Activated CD4-positive, alpha-beta T cell treated with anti-CD3 and anti-CD28 coated beads for 36 hours (primary cell): ENCODE data around the gene MICU1. TPM values are rescaled to one million over a fixed set of nuclear protein-coding genes. Genes with fewer than 3 reads are reported as not detected.
"Not testable (repeated sequence)": the region's sequence is repeated elsewhere in the genome, so short reads cannot be mapped to it uniquely, and the experiment has no call there.

ENCODE experiments used
- ATAC-seq: fragments of 200-7000 bp; cut with Tn5 transposase; one replicate; pipeline ENCODE4 v1.10.0; 2021; ENCODE audit warnings: mild to moderate bottlenecking, moderate library complexity
- CTCF ChIA-PET: fragments of 350-600 bp; sonication (Branson Sonifier 250); formaldehyde crosslinking; loops from one replicate; lab custom pipeline; 2021; ENCODE audit warnings: antibody characterized with exemption; lab: Charles Lee
- POLR2A ChIA-PET: fragments of 350-600 bp; sonication (Branson Sonifier 250); formaldehyde crosslinking; loops from one replicate; lab custom pipeline; 2021; ENCODE audit warnings: antibody characterized with exemption, inconsistent platforms; lab: Charles Lee
- DNase-seq: peaks from one replicate; pipeline ENCODE4 v3.0.0-alpha.2; 2020
- H3K27ac Mint-ChIP-seq: one replicate; pipeline ENCODE4 v1.8.0; 2021; ENCODE audit warnings: mixed read lengths
- H3K27me3 Mint-ChIP-seq: one replicate; pipeline ENCODE4 v1.8.0; 2021; ENCODE audit warnings: mixed read lengths
- H3K36me3 Mint-ChIP-seq: one replicate; pipeline ENCODE4 v1.8.0; 2021; ENCODE audit warnings: low read depth, mixed read lengths
- H3K4me1 Mint-ChIP-seq: one replicate; pipeline ENCODE4 v1.8.0; 2021; ENCODE audit warnings: mixed read lengths
- H3K4me3 Mint-ChIP-seq: one replicate; pipeline ENCODE4 v1.8.0; 2021; ENCODE audit warnings: mild to moderate bottlenecking, moderate library complexity, mixed read lengths
- H3K9me3 Mint-ChIP-seq: one replicate; pipeline ENCODE4 v1.8.0; 2021; ENCODE audit warnings: low read depth, mixed read lengths
- intact Hi-C, 2 experiments: fragments of 100-400 bp; cut with DNase I in 1 of 2; cut with micrococcal nuclease in 1 of 2; formaldehyde crosslinking; loops; one replicate each; pipeline versions ENCODE4 v1.14.2 to v1.15.1; 2022 to 2024; cut with DNase I, micrococcal nuclease
- total RNA-seq, 2 experiments: library from RNA; stranded (reverse); gene quantifications; one replicate each; pipeline ENCODE4 v1.2.3, GENCODE V29; 2021

MICU1 gene
- total RNA-seq, 2 experiments from 2014 or later: 41.0 to 51.5 TPM

DNA sequence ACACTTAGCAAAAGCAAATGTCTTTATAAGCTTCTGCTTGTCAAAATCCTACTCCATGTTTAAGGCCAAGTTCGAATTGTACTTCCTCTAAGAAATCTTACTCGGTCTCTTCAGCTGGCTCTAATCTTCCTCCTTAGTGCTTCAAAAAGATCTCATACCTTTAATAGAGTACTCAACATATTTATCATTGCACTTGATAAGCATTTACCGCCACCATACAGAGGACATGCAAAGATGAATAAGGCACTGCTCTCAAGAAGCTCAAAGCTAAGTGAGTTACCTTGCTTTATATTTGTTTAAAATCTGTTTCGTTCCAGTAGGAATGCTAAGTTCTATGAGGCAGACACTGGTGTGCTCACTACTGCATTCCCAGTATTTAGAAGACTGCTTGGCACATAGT is 209.2 kb downstream of the MICU1 start:
- H3K27ac Mint-ChIP-seq: no peak overlapping the region
- H3K9me3 Mint-ChIP-seq: peaks cover 3% of the 10 kb centered on the region
- H3K36me3 Mint-ChIP-seq: peaks cover 28% of the 10 kb centered on the region
- no peak overlapping the region for H3K4me3 Mint-ChIP-seq
- ATAC-seq (no peak), DNase-seq (no peak)
- ChIA-PET POLR2A (no interaction called here), CTCF (no interaction called here)
- intact Hi-C loops: no loop called here
- H3K27me3 Mint-ChIP-seq: no peaks in the 10 kb centered on the region
- H3K4me1 Mint-ChIP-seq: no peaks in the 10 kb centered on the region

DNA sequence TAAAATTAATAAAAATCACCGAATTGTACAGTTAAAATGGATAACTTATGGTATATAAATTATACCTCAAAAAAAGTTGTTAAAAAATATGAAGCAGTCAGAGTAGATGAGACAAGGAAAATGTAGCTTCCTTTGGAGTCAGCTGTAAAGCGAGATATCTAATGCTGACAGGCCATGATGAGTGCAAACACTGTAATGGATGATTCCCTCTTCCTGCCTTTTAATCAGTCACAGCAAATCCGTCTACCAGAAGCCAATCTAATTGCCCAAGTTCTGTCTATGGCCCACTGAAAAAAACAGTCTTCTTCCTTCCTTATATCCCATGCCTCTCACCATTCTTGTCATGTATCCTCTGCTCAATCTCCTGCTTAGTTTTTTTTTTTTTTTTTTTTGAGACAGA is 211.2 kb downstream of the MICU1 start:
- no peak overlapping the region for H3K27ac Mint-ChIP-seq
- ChIA-PET POLR2A (no interaction called here), CTCF (no interaction called here)
- H3K4me3 Mint-ChIP-seq: no peak overlapping the region
- no peak for ATAC-seq
- peaks cover 3% of the 10 kb centered on the region for H3K9me3 Mint-ChIP-seq
- no peak for DNase-seq
- peaks cover 21% of the 10 kb centered on the region for H3K36me3 Mint-ChIP-seq
- H3K27me3 Mint-ChIP-seq: no peaks in the 10 kb centered on the region
- no peaks in the 10 kb centered on the region for H3K4me1 Mint-ChIP-seq
- intact Hi-C loops: no loop called here

- intact Hi-C loops: no loop called here
- no peak for DNase-seq
- ChIA-PET CTCF (interaction anchor here (0.6 kb wide), 1 partner anchor 1086 kb away, joined by 3 read pairs; no protein-coding TSS in a partner anchor), POLR2A (interaction anchor here (0.6 kb wide), 1 partner anchor 24 kb away, joined by 3 read pairs; no protein-coding TSS in a partner anchor)
- Mint-ChIP-seq H3K9me3 (no peaks in the 10 kb centered on the region), H3K27me3 (no peaks in the 10 kb centered on the region), H3K4me3 (no peak overlapping the region), H3K36me3 (peaks cover 9% of the 10 kb centered on the region), H3K4me1 (peaks cover 5% of the 10 kb centered on the region), H3K27ac (no peak overlapping the region)
- ATAC-seq: no peak
Observed at GRCh38 chr10:72409167-72409566, 216.7 kb downstream of the MICU1 start.

DNA sequence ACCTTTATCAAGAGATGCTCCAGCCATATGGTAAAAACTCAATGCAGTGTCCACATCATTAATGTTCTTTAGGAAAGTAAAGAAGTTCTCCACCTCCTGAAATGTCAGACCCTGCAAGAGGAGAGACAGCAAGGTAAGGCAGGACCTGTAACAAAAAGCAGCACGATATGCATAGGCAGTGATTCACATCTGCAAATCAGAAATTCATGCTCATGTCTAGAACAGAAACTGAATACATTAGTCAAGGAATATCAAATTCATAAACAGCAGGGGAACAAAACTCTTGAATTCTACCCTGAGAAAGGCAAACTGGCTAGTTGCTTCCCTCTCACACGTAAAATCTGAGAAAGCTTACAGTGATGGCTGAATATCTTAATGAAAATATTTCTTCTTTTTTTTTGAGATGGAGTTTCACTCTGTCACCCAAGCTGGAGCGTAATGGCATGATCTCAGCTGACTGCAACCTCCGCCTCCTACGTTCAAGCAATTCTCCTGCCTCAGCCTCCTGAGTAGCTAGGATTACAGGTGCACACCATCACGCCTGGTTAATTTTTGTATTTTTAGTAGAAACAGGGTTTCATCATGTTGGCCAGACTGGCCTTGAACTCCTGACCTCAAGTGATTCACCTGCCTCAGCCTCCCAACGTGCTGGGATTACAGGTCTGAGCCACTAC is 217.8 kb downstream of the MICU1 start:
- Mint-ChIP-seq H3K36me3 (peaks cover 9% of the 10 kb centered on the region), H3K27ac (no peak overlapping the region), H3K9me3 (no peaks in the 10 kb centered on the region), H3K4me1 (peaks cover 5% of the 10 kb centered on the region), H3K4me3 (no peak overlapping the region), H3K27me3 (no peaks in the 10 kb centered on the region)
- intact Hi-C loops: no loop called here
- ChIA-PET POLR2A (no interaction called here), CTCF (interaction anchor here (0.7 kb wide), 2 partner anchors 292 to 427 kb away, joined by 3 read pairs; no protein-coding TSS in a partner anchor)
- DNase-seq (no peak), ATAC-seq (no peak)

- intact Hi-C loops: no loop called here
- H3K36me3 Mint-ChIP-seq: peaks cover 9% of the 10 kb centered on the region
- no peak for ATAC-seq
- no peak overlapping the region for H3K4me3 Mint-ChIP-seq
- H3K27me3 Mint-ChIP-seq: no peaks in the 10 kb centered on the region
- no peak overlapping the region for H3K27ac Mint-ChIP-seq
- ChIA-PET POLR2A (no interaction called here), CTCF (no interaction called here)
- no peaks in the 10 kb centered on the region for H3K9me3 Mint-ChIP-seq
- peaks cover 5% of the 10 kb centered on the region for H3K4me1 Mint-ChIP-seq
- DNase-seq: no peak
Observed at GRCh38 chr10:72407471-72407870, 218.4 kb downstream of the MICU1 start.

GRCh38 chr10:72395581-72395980 is 230.3 kb downstream of the MICU1 start:
- H3K27ac Mint-ChIP-seq, POLR2A ChIA-PET, H3K4me1 Mint-ChIP-seq, CTCF ChIA-PET, ATAC-seq, H3K27me3 Mint-ChIP-seq, H3K9me3 Mint-ChIP-seq, H3K36me3 Mint-ChIP-seq, intact Hi-C loops, DNase-seq, H3K4me3 Mint-ChIP-seq: not testable (repeated sequence)

DNA sequence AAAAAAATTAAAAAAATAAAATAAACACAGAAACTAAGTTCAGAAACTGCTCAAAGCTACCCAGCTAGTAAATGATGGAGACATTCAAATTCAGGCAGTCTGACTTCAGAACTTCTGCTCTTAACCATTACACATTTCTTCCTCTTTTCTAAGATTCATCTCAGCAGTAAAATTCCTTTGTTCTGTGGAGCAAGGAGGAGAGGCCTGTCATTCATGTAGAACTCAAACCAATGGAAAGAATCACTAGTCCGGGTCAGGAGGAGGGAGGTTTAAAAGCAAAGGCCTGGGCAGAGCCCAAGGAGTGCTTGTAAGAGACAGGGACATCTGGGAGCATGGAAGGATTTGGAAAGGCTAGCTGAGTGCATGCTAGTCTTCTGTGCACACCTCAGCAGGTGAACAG is 233.3 kb downstream of the MICU1 start:
- H3K27ac Mint-ChIP-seq: no peak overlapping the region
- ChIA-PET POLR2A (no interaction called here), CTCF (no interaction called here)
- peaks cover 3% of the 10 kb centered on the region for H3K36me3 Mint-ChIP-seq
- intact Hi-C loops: no loop called here
- peaks cover 2% of the 10 kb centered on the region for H3K4me1 Mint-ChIP-seq
- ATAC-seq (no peak), DNase-seq (no peak)
- H3K4me3 Mint-ChIP-seq: no peak overlapping the region
- no peaks in the 10 kb centered on the region for H3K9me3 Mint-ChIP-seq
- H3K27me3 Mint-ChIP-seq: no peaks in the 10 kb centered on the region

DNA sequence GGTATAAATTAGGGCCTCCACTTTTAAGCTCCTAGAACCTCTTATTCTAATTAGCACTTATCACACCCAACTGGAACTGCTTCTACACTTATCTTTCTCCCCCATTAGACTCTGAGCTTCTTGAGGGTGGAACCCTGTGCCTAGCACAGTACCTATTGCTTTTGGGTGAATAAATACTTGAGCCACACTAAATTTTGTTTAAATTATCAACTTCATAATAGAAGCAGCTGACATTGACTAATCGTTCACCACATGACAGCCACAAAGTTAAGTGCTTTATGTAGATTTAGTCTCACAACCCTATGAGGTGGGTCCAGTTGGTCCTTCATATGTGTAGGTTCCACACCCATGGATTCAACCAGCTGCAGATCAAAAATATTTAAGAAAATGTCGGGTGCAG is 235.1 kb downstream of the MICU1 start:
- CTCF ChIA-PET: interaction anchor here (0.7 to 1.2 kb wide), 2 partner anchors 9 to 485 kb away, joined by 3 to 4 read pairs; no protein-coding TSS in a partner anchor
- Mint-ChIP-seq H3K9me3 (no peaks in the 10 kb centered on the region), H3K27ac (no peak overlapping the region), H3K4me3 (no peak overlapping the region), H3K4me1 (peaks cover 2% of the 10 kb centered on the region), H3K27me3 (no peaks in the 10 kb centered on the region), H3K36me3 (peaks cover 3% of the 10 kb centered on the region)
- intact Hi-C loops: no loop called here
- ATAC-seq (no peak), DNase-seq (no peak)
- POLR2A ChIA-PET: no interaction called here

GRCh38 chr10:72389716-72390115 is 236.2 kb downstream of the MICU1 start:
- ATAC-seq: no peak
- Mint-ChIP-seq H3K4me3 (no peak overlapping the region), H3K9me3 (no peaks in the 10 kb centered on the region), H3K27me3 (no peaks in the 10 kb centered on the region), H3K36me3 (no peaks in the 10 kb centered on the region), H3K27ac (no peak overlapping the region), H3K4me1 (peaks cover 2% of the 10 kb centered on the region)
- intact Hi-C loops: no loop called here
- CTCF ChIA-PET: interaction anchor here (0.8 to 0.9 kb wide), 2 partner anchors 26 to 99 kb away, joined by 3 read pairs; no protein-coding TSS in a partner anchor
- POLR2A ChIA-PET: no interaction called here
- DNase-seq: no peak

- no peak for ATAC-seq
- Mint-ChIP-seq H3K9me3 (no peaks in the 10 kb centered on the region), H3K27ac (no peak overlapping the region), H3K36me3 (no peaks in the 10 kb centered on the region), H3K27me3 (no peaks in the 10 kb centered on the region), H3K4me3 (no peak overlapping the region), H3K4me1 (peaks cover 2% of the 10 kb centered on the region)
- intact Hi-C loops: no loop called here
- POLR2A ChIA-PET: no interaction called here
- CTCF ChIA-PET: interaction anchor here (0.8 to 0.9 kb wide), 2 partner anchors 25 to 99 kb away, joined by 3 read pairs; no protein-coding TSS in a partner anchor
- DNase-seq: no peak
Observed at GRCh38 chr10:72389014-72389413, 236.9 kb downstream of the MICU1 start.

DNA sequence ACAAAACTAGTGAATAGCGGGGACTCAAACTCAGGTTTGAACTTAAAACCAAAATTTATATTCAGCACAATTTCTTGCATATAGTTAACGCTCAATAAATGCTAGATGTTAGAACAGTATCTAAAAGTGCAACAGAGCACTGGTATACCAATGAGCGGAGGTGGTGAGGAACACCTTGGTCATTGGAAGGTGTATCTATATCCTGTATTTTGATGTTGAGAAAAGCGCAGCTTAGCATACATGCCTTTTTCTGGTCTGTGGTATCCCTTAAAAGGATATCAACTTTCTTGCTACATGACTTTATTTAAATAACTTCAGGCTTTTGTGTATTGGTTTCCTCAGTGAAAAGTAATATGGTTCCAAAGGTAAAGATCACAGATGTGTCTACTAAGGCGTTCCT is 237.8 kb downstream of the MICU1 start:
- no peaks in the 10 kb centered on the region for H3K9me3 Mint-ChIP-seq
- H3K27ac Mint-ChIP-seq: no peak overlapping the region
- intact Hi-C loops: no loop called here
- no peak for ATAC-seq
- no peak for DNase-seq
- no peaks in the 10 kb centered on the region for H3K36me3 Mint-ChIP-seq
- peaks cover 2% of the 10 kb centered on the region for H3K4me1 Mint-ChIP-seq
- H3K27me3 Mint-ChIP-seq: no peaks in the 10 kb centered on the region
- H3K4me3 Mint-ChIP-seq: no peak overlapping the region
- ChIA-PET CTCF (interaction anchor here (0.7 to 1.0 kb wide), 3 partner anchors 15 to 714 kb away, joined by 3 read pairs; no protein-coding TSS in a partner anchor), POLR2A (no interaction called here)

- Mint-ChIP-seq H3K27me3 (no peaks in the 10 kb centered on the region), H3K4me1 (peaks cover 2% of the 10 kb centered on the region), H3K36me3 (no peaks in the 10 kb centered on the region), H3K27ac (no peak overlapping the region), H3K4me3 (no peak overlapping the region), H3K9me3 (no peaks in the 10 kb centered on the region)
- DNase-seq (no peak), ATAC-seq (no peak)
- POLR2A ChIA-PET: no interaction called here
- CTCF ChIA-PET: interaction anchor here (1.0 kb wide), 2 partner anchors 14 to 271 kb away, joined by 3 read pairs; no protein-coding TSS in a partner anchor
- intact Hi-C loops: no loop called here
Observed at GRCh38 chr10:72386916-72387586, 238.8 kb downstream of the MICU1 start.
